NCI-H345 (cell line): Measurements from ENCODE around the gene NRCAM.

ENCODE experiments used
- DNase-seq: peaks from one replicate; lab custom pipeline; 2025; lab: John Stamatoyannopoulos, UW

The NRCAM gene

GRCh38 chr7:108425714-108426275, 30.4 kb downstream of the NRCAM start:
- DNase-seq: no peak

DNA sequence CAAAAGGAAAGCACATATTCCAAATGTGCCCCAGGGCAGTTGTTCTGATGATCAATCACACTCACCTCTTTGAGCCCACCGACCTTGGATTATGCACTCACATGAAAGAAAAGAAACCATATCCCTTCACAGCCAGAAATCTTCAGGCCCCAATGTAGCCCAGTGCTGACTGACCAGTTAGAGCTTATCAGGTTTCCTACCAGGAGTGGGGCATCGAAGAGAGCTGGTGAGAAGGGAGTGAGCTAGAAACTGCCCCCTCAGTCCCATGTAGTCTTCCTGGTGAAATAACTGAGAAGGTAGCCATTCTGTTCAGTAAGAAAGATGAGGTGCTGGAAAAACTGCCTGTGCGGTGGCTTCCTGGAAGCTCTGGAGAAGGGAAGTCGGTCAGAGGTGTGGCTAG, 32.2 kb downstream of the NRCAM start:
- DNase-seq: no peak

DNA sequence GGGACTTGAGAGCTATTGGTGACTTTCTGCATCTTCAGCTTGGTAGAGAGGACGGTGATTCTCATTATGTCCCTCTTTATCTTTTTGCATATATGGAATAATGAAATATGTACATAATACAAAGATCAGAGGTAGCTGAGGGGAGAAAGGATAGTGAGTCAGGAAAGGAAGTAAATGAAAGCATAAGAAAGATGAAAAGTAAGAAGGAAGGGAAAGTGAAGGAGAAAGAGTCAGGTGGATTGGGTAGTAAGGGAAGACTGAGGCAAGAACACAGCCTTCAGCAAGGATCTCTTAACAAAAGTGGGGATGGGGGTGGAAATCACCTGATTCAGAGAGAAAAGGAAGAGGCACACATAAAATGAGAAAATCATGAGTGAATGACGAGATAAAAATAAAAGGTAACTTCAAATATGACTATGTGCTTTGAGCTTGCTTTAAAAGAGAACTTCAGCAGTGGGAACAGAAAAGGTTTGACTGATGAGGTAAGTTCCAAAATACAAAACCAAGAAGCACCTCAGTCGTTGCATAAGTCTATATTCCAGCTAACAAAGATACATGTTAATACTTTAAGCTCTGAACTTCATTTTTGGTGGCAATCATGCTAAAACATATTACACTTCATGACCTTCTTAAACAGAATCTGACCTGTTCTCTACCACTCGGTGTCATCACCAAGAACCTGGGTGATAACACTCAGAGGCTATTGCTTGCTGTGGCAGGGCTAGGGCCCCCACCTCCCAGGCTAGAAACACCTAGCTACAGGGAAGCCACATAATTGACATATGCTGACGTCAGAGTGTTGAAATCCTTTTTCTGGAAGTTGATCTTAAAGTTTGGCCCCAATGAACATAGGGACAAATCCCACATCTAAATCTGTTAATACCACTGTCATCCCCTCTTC, 32.9 kb downstream of the NRCAM start:
- DNase-seq: no peak

DNA sequence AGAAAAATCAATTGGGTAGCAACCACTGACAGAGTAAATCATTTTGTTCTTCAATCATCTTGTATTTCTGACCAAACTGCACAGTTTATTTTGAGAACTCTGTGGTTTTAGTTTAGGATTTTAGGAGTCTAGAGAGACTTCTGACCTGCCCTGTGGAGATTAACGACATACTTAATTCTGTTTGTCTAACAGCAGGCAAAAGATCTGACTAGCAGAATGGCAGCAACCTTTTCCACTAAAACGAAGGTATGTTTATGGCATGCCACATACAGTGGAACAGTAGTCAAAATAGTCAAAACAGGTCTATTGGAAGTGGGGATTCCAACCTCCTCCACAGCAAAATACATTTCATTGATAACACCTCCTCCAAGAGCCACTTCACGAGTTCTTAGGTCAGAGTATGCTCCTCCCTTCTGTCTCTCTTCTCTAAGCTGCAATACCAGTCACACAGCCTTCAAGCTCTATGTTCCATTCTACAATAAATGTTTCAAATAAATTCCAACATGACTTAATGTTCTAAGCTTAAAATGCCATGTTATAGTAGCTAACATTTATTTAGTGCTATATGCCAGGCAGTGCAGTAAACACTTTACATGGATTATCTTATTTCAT, 34.4 kb downstream of the NRCAM start:
- no peak for DNase-seq

DNA sequence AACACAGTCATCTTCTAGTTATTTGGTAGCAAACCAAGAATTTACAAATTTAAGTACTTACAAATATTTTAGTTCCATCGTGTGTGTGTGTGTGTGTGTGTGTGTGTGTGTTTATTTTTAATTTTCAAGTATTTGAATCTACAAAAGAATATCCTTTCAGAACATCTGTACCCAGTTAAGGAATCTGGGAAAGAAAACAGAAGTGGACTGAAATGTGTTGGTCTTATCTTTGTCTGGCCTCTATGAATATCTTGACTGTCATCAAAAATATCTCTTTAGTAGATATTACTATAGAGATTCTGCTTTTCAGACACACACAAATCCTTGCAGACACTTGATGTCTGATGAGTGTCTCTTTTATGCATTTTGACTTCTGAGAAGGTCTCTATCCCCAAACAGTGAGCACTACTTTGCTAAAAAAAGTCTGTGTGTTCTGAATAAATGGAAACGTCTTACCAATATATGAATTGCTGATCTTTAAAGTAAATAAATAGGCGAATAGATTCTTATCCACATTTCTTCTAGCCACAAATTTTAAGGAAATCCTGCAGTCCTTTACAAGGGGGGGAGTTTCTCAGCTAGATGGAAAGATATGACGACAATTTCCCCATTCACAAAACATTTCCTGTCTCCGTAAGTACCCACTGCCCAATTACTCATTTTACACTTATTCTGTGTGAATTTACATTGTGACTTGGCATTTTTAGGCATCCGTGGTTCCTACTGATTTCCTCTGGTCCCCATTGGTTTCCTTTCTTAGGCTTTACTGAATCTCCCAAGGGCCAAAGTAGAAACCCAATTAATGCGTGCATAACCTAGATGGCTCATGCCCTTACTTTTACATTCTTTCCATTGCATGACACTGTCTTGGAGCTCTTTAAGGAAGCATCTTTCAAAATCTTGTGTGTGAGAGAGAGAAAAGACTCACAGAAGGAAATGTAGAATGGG, 36.0 kb downstream of the NRCAM start:
- no peak for DNase-seq

DNA sequence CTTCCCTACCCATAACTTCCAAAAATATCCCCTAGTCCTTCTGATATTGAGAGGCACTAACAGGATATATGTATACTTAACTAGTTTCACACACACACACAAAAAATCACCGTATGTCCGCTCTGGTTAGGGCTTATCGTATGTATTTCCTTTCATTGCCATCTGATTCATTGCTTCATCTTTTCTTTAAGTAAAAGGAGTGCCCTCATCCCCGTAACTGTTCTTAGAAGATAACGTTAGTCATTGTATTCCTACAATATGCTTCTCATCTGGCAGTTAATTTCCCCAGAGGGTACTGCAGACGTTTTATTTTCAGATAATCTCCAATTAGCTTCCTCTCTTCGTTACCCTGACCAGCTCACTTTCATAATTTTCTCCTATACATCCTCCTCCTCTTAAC, 37.3 kb downstream of the NRCAM start:
- no peak for DNase-seq

DNA sequence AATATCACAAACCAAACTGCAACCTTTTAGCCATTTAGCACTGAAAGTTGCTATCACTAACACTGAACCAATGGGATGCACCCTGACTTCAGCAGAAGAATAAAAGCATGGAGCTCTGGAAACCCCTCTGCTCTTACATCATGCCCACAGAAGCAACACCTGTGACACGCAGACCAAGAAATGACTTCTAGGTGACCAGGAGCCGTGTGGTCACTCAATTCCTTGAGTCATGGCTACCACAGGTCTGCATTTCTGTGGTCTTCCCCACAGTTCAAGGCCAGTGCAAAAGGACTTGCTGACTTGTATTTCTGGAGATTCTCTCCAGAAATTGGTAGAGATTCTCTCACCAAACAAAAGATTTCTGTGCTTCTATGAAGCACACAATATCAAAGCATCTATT, 38.3 kb downstream of the NRCAM start:
- no peak for DNase-seq

DNA sequence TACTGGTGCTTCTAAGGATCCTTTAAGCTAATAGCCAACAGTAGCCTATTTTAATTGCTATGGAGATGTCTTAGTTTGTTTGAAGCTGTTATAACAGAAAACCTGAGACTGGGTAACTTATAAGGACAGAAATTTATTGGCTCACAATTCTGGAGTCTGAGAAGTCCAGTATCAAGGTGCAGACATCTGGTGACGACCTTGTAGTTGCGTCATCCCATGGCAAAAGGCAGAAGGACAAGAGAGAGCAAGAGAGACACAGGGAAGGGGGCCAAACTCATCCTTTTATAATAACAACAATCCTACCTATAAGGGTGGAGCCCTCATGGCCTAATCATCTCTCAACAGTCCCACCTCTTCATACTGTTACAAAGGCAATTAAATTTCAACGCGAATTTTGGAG, 39.1 kb downstream of the NRCAM start:
- no peak for DNase-seq

- peak; percentile 57 for DNase-seq
Observed at GRCh38 chr7:108415821-108416536, 40.3 kb downstream of the NRCAM start.

GRCh38 chr7:108415084-108415483, 41.2 kb downstream of the NRCAM start:
- no peak for DNase-seq

DNA sequence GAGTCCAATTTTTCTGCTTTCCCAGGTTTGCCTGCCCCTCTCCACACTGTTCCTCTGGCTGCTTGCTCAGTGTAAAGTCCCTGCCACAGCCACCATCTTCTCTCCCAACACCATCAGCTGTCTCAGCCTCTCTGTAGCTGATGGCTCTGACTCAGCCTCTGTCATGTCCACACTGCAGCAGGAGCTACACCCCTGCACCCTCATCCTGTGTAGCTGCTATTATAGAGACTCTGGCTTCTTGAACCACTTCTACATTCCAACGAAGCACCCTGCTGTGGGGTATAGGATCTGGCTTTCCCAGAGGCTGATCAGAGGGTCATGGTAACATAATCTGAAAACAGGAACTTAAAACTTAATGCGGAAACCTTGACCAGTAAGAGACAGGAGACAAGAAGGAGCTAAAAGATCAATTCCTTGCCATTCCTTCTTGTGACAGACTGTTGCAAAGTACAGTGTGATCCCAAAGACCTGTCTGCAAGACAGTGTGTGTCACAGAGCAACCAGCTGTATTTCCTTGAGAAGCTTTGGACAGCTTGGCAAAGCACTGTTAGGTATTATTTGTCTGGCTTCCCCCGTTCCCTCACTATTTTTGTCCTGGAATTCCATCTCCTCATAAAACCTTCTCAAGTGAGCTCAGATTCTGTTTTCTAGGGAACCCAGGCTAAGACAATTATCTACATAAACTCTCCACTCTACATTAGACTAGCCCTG, 42.3 kb downstream of the NRCAM start:
- DNase-seq: no peak

DNA sequence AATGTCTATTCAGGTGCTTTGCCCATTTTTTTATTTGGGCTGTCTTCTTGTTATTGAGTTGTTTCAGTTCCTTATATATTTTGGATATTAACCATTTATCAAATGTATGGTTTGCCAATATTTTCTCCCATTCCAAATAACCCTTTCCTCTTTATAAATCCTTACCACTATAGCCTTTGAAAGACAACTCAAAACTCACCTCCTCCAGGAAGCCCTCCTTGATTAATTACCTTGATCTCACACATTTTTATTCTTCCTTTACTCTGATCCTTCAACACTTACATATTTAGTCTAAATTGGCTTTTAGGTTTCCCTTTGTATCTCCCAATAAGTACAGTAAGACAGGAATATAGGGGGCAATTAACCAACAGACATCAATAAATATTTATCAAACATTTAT, 42.9 kb downstream of the NRCAM start:
- DNase-seq: no peak

DNA sequence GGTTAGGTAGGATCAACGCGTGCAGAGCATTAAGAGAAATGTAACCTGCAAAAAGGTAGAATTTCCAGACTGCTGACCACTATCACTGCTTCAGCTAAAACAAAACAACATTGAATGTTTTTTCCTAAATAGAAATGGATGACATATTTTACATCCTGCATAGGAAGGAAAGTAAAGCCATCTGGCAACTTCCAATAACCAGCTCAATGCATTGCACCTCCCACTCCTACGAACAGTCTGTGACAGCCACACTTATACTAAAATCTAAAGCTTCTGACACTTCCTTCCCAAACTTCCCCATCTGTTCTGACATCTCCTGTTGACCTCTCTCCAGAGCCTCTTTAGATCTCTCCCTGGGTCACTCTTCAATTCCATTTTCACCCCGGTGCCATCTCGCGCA, 47.1 kb downstream of the NRCAM start:
- no peak for DNase-seq

DNA sequence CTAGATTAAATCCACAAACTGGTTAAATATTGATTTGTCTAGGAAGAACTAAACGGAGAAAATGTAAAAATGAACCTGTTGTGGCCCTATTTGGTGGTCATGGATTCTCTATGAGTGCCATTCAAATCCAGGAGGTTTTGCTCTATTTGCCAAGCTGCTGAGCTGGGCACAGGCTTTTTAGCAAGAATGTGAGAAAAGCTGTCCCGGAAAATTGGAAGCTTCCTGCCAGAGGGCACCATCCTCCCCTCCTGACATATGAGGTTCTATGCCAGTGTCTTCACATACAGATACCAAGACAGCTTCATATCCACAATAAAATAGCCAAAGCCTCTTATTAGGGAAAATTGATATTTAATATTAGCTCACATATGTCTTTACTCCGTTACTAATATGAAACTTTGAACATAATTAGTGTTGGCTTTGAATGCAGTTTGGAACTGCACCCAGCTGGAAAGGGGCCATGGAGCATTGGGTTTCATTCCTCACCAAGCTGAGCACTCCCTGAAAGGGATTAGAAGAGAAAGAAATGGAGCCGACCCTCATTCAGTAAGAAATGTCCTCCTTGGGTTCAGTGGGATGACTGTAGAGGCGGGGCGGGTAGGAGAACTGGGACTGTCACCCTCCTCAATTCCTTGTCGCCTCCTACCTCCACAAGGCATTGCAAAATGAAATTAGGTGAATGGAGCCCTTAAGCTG, 47.8 kb downstream of the NRCAM start:
- no peak for DNase-seq

- DNase-seq: no peak
Observed at GRCh38 chr7:108407676-108408075, 48.6 kb downstream of the NRCAM start.

DNA sequence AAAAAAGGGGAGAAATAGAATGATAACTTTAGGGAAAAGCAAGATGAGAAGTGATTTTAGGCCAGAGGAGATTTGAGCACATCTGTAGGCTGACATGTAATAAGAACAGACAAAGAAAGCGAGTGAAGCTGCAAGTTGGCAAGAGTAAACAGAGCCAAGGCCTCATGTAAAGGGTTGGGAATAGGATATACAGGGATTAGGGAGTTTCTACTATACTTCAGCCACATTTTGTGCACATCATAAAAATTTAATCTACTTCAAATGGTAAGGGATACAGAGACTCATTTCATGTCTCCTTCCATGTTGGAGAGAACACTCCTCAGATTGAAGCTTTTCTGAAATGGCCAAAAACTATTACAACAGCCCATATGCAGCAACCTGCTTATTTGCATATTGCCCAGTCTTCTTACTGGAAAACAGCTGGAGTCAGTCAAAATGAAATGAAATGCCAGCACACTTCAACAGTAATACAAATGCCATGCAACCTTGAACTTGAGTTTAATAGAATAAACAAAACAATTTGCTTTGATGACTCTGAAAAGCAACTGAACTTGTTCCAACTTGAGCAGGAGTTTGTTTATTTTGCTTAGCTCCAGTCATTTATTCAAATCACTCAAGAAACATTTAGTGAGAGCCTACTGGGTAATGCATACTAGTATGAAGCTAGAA, 49.9 kb downstream of the NRCAM start:
- peak; percentile 22 for DNase-seq

DNA sequence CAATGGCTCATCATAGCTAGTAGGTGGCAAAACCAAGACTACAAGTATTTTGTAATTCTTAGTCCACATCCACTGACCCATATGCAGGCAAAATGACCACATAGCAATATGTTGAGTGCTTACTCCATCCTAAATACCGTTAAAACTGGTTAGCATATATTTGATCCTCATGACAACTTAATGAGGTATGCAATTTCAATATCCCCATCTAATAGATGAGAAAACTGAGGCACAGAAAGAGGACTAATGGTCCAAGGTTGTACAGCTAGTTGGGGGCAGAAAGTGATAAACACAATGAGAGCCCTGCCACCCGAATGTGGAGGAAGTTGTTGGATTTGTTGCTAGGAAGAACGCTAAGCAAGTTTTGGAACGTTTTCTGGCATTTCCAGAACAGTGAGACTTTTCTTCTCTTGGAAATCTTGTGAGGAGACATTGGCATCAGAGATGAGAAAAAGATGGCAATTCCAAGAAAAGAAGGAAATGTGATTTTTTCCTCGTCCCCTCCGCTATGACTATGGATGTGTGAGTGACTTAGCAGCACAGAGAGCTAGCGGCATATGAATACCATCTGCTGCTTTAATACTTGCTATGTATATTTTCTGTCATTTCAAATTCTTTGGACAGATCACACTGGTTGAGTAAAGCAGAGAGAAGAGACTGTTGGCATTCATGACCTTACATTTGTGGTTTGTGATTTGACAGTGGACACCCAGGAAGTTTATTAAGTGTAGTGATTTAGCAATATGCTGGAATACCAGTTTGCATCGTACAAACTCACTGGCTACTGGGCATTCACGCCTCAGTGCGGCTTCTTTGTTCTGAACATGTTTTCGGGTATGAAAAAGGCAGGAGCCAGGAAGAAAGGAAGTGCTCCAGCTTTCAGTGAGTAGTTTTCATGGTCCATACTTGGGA, 51.5 kb downstream of the NRCAM start:
- DNase-seq: no peak

- no peak for DNase-seq
Observed at GRCh38 chr7:108403597-108404217, 52.5 kb downstream of the NRCAM start.
